Gastrocnemius medialis (tissue), 4 donors: ENCODE data around the gene VSTM2L.

ENCODE experiments used
- POLR2A ChIP-seq, 2 donors: fragments of 450-650 bp; IDR thresholded peaks; one replicate each; pipeline ENCODE4 v1.6.1; 2017; ENCODE audit warnings: antibody characterized with exemption in 2 of 2, mild to moderate bottlenecking in 2 of 2, moderate library complexity in 2 of 2
- TF ChIP-seq, protein P1 (sequence below), 5 experiments: fragments of 450-650 bp in 3 of 5; fragments of 200-600 bp in 2 of 5; sonication (generic) in 2 of 5; IDR thresholded peaks in 4 of 5; conservative IDR thresholded peaks in 1 of 5; 1 replicate in 4 of 5; 2 replicates in 1 of 5; pipeline ENCODE4 v1.5.1; 2016 to 2019; ENCODE audit warnings: antibody characterized with exemption in 5 of 5, mild to moderate bottlenecking in 3 of 5, moderate library complexity in 3 of 5

DNA sequence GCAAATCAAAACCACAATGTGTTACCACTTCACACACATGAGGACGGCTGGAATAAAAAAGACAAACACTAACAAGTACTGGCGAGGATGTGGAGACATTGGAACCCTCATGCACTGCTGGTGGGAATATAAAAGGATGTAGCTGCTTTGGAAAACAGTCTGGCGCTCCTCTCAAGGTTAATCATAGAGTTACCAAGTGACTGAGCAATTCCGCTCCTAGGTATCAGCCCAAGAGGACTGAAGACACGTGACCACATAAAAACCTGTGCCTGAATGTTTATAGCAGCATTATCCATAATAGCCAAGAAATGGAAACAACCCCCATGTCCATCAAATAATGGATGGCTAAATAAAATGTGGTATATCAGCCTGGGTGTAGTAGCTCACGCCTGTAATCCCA lies 45.0 kb downstream of the VSTM2L start:
- TF ChIP-seq, protein P1, sequence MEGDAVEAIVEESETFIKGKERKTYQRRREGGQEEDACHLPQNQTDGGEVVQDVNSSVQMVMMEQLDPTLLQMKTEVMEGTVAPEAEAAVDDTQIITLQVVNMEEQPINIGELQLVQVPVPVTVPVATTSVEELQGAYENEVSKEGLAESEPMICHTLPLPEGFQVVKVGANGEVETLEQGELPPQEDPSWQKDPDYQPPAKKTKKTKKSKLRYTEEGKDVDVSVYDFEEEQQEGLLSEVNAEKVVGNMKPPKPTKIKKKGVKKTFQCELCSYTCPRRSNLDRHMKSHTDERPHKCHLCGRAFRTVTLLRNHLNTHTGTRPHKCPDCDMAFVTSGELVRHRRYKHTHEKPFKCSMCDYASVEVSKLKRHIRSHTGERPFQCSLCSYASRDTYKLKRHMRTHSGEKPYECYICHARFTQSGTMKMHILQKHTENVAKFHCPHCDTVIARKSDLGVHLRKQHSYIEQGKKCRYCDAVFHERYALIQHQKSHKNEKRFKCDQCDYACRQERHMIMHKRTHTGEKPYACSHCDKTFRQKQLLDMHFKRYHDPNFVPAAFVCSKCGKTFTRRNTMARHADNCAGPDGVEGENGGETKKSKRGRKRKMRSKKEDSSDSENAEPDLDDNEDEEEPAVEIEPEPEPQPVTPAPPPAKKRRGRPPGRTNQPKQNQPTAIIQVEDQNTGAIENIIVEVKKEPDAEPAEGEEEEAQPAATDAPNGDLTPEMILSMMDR (IDR thresholded peaks at IDR 0.05 in 4 of 5, conservative IDR thresholded peaks at IDR 0.05 in 1 of 5) = no peak
- TF ChIP-seq POLR2A (IDR thresholded peaks at IDR 0.05) = no peak
